CD4-positive, alpha-beta T cell treated with Interleukin-2 at 100 ng/mL for 4 hours (primary cell): ENCODE measurements around the gene SCN7A.
"Not testable (repeated sequence)": the region's sequence is repeated elsewhere in the genome, so short reads cannot be mapped to it uniquely, and the experiment has no call there.

Source experiments
- DNase-seq: peaks from one replicate; pipeline ENCODE4 v3.0.0-alpha.2; 2020; ENCODE audit warnings: low spot score

Gene SCN7A

GRCh38 chr2:166494140-166494624 is at the start of gene SCN7A:
SCN7A (minus strand) TSS chr2:166494249; CDS start chr2:166477696, 16,553 bp downstream.
- no peak for DNase-seq

GRCh38 chr2:166539340-166540162 is 45.5 kb upstream of the SCN7A start:
- peak; percentile 54 for DNase-seq

GRCh38 chr2:166536111-166536510 is 42.1 kb upstream of the SCN7A start:
- no peak for DNase-seq

GRCh38 chr2:166521155-166521554 is 27.1 kb upstream of the SCN7A start:
- DNase-seq = no peak

- DNase-seq = no peak
Measured at GRCh38 chr2:166520604-166521003, 26.6 kb upstream of the SCN7A start.

GRCh38 chr2:166519391-166519962 is 25.4 kb upstream of the SCN7A start:
- no peak for DNase-seq

GRCh38 chr2:166518634-166519390 is 24.8 kb upstream of the SCN7A start:
- no peak for DNase-seq

GRCh38 chr2:166517533-166518061 is 23.5 kb upstream of the SCN7A start:
- no peak for DNase-seq

GRCh38 chr2:166516712-166517303 is 22.8 kb upstream of the SCN7A start:
- no peak for DNase-seq

GRCh38 chr2:166513952-166514351 is 19.9 kb upstream of the SCN7A start:
- no peak for DNase-seq

- DNase-seq = no peak
Measured at GRCh38 chr2:166499281-166499680, 5.2 kb upstream of the SCN7A start.

- DNase-seq = no peak
Measured at GRCh38 chr2:166491461-166491860, 2.6 kb downstream of the SCN7A start.

GRCh38 chr2:166487171-166487570 is 6.9 kb downstream of the SCN7A start:
- DNase-seq = no peak

GRCh38 chr2:166485558-166486178 is 8.4 kb downstream of the SCN7A start:
- no peak for DNase-seq

- no peak for DNase-seq
Measured at GRCh38 chr2:166472332-166472731, 21.7 kb downstream of the SCN7A start.

- no peak for DNase-seq
Measured at GRCh38 chr2:166468124-166469024, 25.7 kb downstream of the SCN7A start.

- DNase-seq = no peak
Measured at GRCh38 chr2:166464187-166464586, 29.9 kb downstream of the SCN7A start.

GRCh38 chr2:166463640-166464039 is 30.4 kb downstream of the SCN7A start:
- no peak for DNase-seq

GRCh38 chr2:166458674-166459073 is 35.4 kb downstream of the SCN7A start:
- DNase-seq = no peak

- not testable (repeated sequence) for DNase-seq
Measured at GRCh38 chr2:166455823-166456222, 38.2 kb downstream of the SCN7A start.
